Fibroblast of skin of left quadriceps (primary cell): ENCODE results near the gene IGF2BP3.
A peak's percentile ranks its signal among the peaks of the same experiment; 100 is the strongest.

ENCODE experiments used
- DNase-seq, 2 experiments: peaks; one replicate each; pipeline ENCODE4 v3.0.0-alpha.2; 2013; ENCODE audit warnings: low read depth in 2 of 2

IGF2BP3 gene

GRCh38 chr7:23264916-23265458 lies 205.3 kb downstream of the IGF2BP3 start:
- DNase-seq = no peak

- DNase-seq = peak; percentile 13 to 21
Observed at GRCh38 chr7:23261843-23262452, 208.3 kb downstream of the IGF2BP3 start.

GRCh38 chr7:23260371-23260770 lies 209.9 kb downstream of the IGF2BP3 start:
- DNase-seq = no peak
